HL-60 (cell line): ENCODE data around the gene C15orf40.

Experiments
- DNase-seq, 2 experiments: peaks; one replicate each; pipeline ENCODE4 v3.0.0-alpha.2; 2010 to 2020; ENCODE audit warnings: low read depth in 1 of 2, low spot score in 1 of 2
- H3K27ac ChIP-seq: fragments of 250-450 bp; sonication (Bioruptor Pico); replicated peaks from 2 replicates; pipeline ENCODE4 v1.5.1; 2020; ENCODE audit warnings: mild to moderate bottlenecking, moderate library complexity
- H3K27me3 ChIP-seq: fragments of 250-450 bp; sonication (Bioruptor Pico); 2 replicates; pipeline ENCODE4 v1.5.1; 2021; ENCODE audit warnings: mild to moderate bottlenecking, moderate library complexity; ENCODE audit not compliant: insufficient read depth, poor library complexity, severe bottlenecking
- H3K4me3 ChIP-seq: replicated peaks from 2 replicates; pipeline ENCODE4 v1.5.1; 2011; ENCODE audit warnings: mild to moderate bottlenecking, control low read depth, low read length; ENCODE audit not compliant: insufficient read depth
- CTCF ChIP-seq: IDR thresholded peaks from one replicate; pipeline ENCODE4 v1.5.1; 2011; ENCODE audit warnings: low read length, control low read depth, inconsistent platforms; ENCODE audit not compliant: insufficient read depth
- GABPA ChIP-seq: IDR thresholded peaks from 2 replicates; pipeline ENCODE4 v1.6.1; 2012; ENCODE audit warnings: low read depth
- POLR2AphosphoS5 ChIP-seq: IDR thresholded peaks from 2 replicates; pipeline ENCODE4 v1.6.1; 2012; ENCODE audit warnings: low read depth
- REST ChIP-seq: IDR thresholded peaks from 2 replicates; pipeline ENCODE4 v1.6.1; 2012; ENCODE audit warnings: low read depth; ENCODE audit not compliant: insufficient replicate concordance
- SPI1 ChIP-seq: IDR thresholded peaks from 2 replicates; pipeline ENCODE4 v1.6.1; 2012; ENCODE audit warnings: low read depth, mild to moderate bottlenecking, borderline replicate concordance

Gene C15orf40

GRCh38 chr15:83018436-83018835, 7.0 kb upstream of the C15orf40 start:
- TF ChIP-seq CTCF: no peak
- TF ChIP-seq POLR2AphosphoS5: no peak
- no peak for TF ChIP-seq REST
- no peak for TF ChIP-seq SPI1
- no peak for DNase-seq
- Histone ChIP-seq H3K4me3 (no peak overlapping the region), H3K27ac (no peak overlapping the region), H3K27me3 (no peaks in the 10 kb centered on the region)

DNA sequence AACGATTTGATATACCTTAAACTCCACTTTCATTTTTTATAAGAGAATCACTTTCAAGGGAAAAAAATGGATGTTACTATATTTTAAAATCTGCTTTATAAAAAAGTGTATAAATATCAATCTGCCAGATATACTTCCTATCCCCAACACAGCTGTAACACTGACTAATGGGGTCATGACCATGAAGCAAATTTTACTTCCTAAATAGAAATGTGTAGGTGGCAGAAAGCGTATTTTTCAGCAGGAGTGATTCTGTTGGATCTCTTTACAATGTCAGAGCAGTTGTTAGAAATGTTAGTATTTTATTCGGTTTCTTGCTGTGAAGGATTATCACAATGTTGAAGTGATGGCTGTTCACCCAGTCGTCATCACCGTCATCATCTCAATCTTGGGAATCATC, 5.5 kb upstream of the C15orf40 start:
- Histone ChIP-seq H3K27me3 (no peaks in the 10 kb centered on the region), H3K4me3 (no peak overlapping the region), H3K27ac (no peak overlapping the region)
- TF ChIP-seq REST (no peak), SPI1 (no peak), CTCF (no peak), GABPA (no peak), POLR2AphosphoS5 (no peak)
- DNase-seq: no peak

GRCh38 chr15:83015361-83015760, 3.9 kb upstream of the C15orf40 start:
- no peaks in the 10 kb centered on the region for H3K27me3 ChIP-seq
- no peak for DNase-seq
- no peak for TF ChIP-seq POLR2AphosphoS5
- TF ChIP-seq CTCF: no peak
- no peak overlapping the region for H3K27ac ChIP-seq
- H3K4me3 ChIP-seq: no peak overlapping the region

GRCh38 chr15:83014205-83014653, 2.8 kb upstream of the C15orf40 start:
- DNase-seq: no peak
- H3K27me3 ChIP-seq: no peaks in the 10 kb centered on the region
- H3K27ac ChIP-seq: no peak overlapping the region
- TF ChIP-seq SPI1: no peak
- TF ChIP-seq GABPA: no peak
- no peak; the same call in 1 of the 2 replicates for TF ChIP-seq POLR2AphosphoS5
- TF ChIP-seq CTCF: no peak
- no peak for TF ChIP-seq REST
- H3K4me3 ChIP-seq: no peak overlapping the region
